A549 (cell line): Measurements from ENCODE around the gene SRRM4. TPM values are rescaled to one million over a fixed set of nuclear protein-coding genes. Genes with fewer than 3 reads are reported as not detected.

Experiments
- ATAC-seq, 2 experiments: fragments of 200-7000 bp in 1 of 2; fragments of >200 bp in 1 of 2; cut with Nextera tagmentation in 1 of 2; cut with Tn5 transposase in 1 of 2; 3 replicates each; pipeline versions ENCODE4 v1.8.0 to v1.9.1; 2018 to 2020; ENCODE audit warnings: mild to moderate bottlenecking in 1 of 2, moderate library complexity in 1 of 2
- CTCF ChIA-PET: fragments of 300-600 bp; sonication (Branson Sonifier 250); formaldehyde crosslinking; extraction: SDS; loops from one replicate; lab custom pipeline; 2021; ENCODE audit warnings: antibody characterized with exemption, inconsistent platforms; lab: Yijun Ruan, JAX
- POLR2A ChIA-PET: fragments of 350-600 bp; formaldehyde crosslinking; extraction: SDS; loops from one replicate; lab custom pipeline; 2021; ENCODE audit warnings: antibody characterized with exemption, inconsistent platforms; lab: Yijun Ruan, JAX
- DNase-seq, 2 experiments: peaks; one replicate each; pipeline versions ENCODE4 v3.0.0 to v3.0.0-alpha.2; 2011 to 2016; ENCODE audit warnings: low read depth in 1 of 2, low spot score in 1 of 2
- FAIRE-seq: peaks from 2 replicates; lab custom pipeline; 2011; peaks lifted over from hg19 to GRCh38; lab: Jason Lieb, UNC
- H3K27ac ChIP-seq, 2 experiments: fragments of >200 bp; sonication (Bioruptor Twin); formaldehyde crosslinking; 3 replicates each; pipeline ENCODE4 v1.5.1; 2016 to 2017
- H3K4me1 ChIP-seq: fragments of >200 bp; sonication (Bioruptor Twin); formaldehyde crosslinking; 3 replicates; pipeline ENCODE4 v1.6.1; 2016
- H3K4me2 ChIP-seq: fragments of >200 bp; sonication (Bioruptor Twin); formaldehyde crosslinking; 3 replicates; pipeline ENCODE4 v1.6.1; 2016
- H3K4me3 ChIP-seq: fragments of >200 bp; sonication (Bioruptor Twin); formaldehyde crosslinking; 3 replicates; pipeline ENCODE4 v1.5.1; 2016
- H3K9me3 ChIP-seq: fragments of >200 bp; sonication (Bioruptor Twin); formaldehyde crosslinking; 3 replicates; pipeline ENCODE4 v1.6.1; 2016
- BHLHE40 ChIP-seq: IDR thresholded peaks from 2 replicates; pipeline ENCODE4 v1.6.1; 2012; ENCODE audit warnings: low read depth, low read length, inconsistent platforms
- CHD2 ChIP-seq: fragments of 150-350 bp; IDR thresholded peaks from 2 replicates; pipeline ENCODE4 v1.6.1; 2014; ENCODE audit warnings: low read length; ENCODE audit not compliant: partially characterized antibody
- CHD4 ChIP-seq: fragments of 200-600 bp; sonication (generic); IDR thresholded peaks from 2 replicates; pipeline ENCODE4 v1.6.1; 2016; ENCODE audit warnings: antibody characterized with exemption, mild to moderate bottlenecking, borderline replicate concordance
- EP300 ChIP-seq, 2 experiments: fragments of >200 bp; sonication (Bioruptor Twin); formaldehyde crosslinking; IDR thresholded peaks; 2 replicates in 1 of 2; 3 replicates in 1 of 2; pipeline ENCODE4 v1.6.1; 2016 to 2017
- ESRRA ChIP-seq: fragments of 150-350 bp; IDR thresholded peaks from 2 replicates; pipeline ENCODE4 v1.6.1; 2014; ENCODE audit warnings: mild to moderate bottlenecking, low read length, borderline replicate concordance
- FOSB ChIP-seq: fragments of 250-450 bp; sonication (Bioruptor Pico); IDR thresholded peaks from 2 replicates; pipeline ENCODE4 v1.5.0; 2020; ENCODE audit warnings: mild to moderate bottlenecking, moderate library complexity
- FOXS1 ChIP-seq: fragments of 250-450 bp; sonication (Bioruptor Pico); IDR thresholded peaks from 2 replicates; pipeline ENCODE4 v1.5.0; 2020; ENCODE audit warnings: mild to moderate bottlenecking, moderate library complexity
- HDAC2 ChIP-seq: fragments of 200-600 bp; sonication (generic); IDR thresholded peaks from 2 replicates; pipeline ENCODE4 v1.6.1; 2016
- HEYL ChIP-seq: fragments of 250-450 bp; sonication (Bioruptor Pico); IDR thresholded peaks from 2 replicates; pipeline ENCODE4 v1.8.0; 2021; ENCODE audit warnings: mild to moderate bottlenecking, moderate library complexity
- HOXA7 ChIP-seq: fragments of 250-450 bp; sonication (Bioruptor Pico); IDR thresholded peaks from 2 replicates; pipeline ENCODE4 v1.5.0; 2020; ENCODE audit warnings: mild to moderate bottlenecking, moderate library complexity
- KDM5A ChIP-seq: fragments of 200-600 bp; sonication (generic); IDR thresholded peaks from 2 replicates; pipeline ENCODE4 v1.6.1; 2016; ENCODE audit warnings: antibody characterized with exemption, mild to moderate bottlenecking
- NFE2L2 ChIP-seq: fragments of 150-350 bp; conservative IDR thresholded peaks from 2 replicates; pipeline ENCODE4 v1.6.1; 2014; ENCODE audit warnings: low read length
- POLR2A ChIP-seq: IDR thresholded peaks from 2 replicates; pipeline ENCODE4 v1.6.1; 2012; ENCODE audit warnings: mild to moderate bottlenecking, low read length
- RAD21 ChIP-seq, 2 experiments: fragments of >200 bp in 1 of 2; sonication (Bioruptor Twin) in 1 of 2; formaldehyde crosslinking in 1 of 2; IDR thresholded peaks in 1 of 2; conservative IDR thresholded peaks in 1 of 2; 2 replicates in 1 of 2; 3 replicates in 1 of 2; pipeline ENCODE4 v1.6.1; 2012 to 2018; ENCODE audit warnings: inconsistent platforms in 1 of 2
- RARB ChIP-seq: fragments of 250-450 bp; sonication (Bioruptor Pico); IDR thresholded peaks from 2 replicates; pipeline ENCODE4 v1.8.0; 2021; ENCODE audit warnings: mild to moderate bottlenecking, moderate library complexity
- RFX5 ChIP-seq: fragments of 450-650 bp; IDR thresholded peaks from 2 replicates; pipeline ENCODE4 v1.7.1; 2014; ENCODE audit warnings: antibody characterized with exemption, mild to moderate bottlenecking, moderate library complexity
- SMC3 ChIP-seq: fragments of >200 bp; sonication (Bioruptor Twin); formaldehyde crosslinking; IDR thresholded peaks from 3 replicates; pipeline ENCODE4 v1.6.1; 2018; ENCODE audit warnings: inconsistent platforms
- TFCP2L1 ChIP-seq: fragments of 250-450 bp; sonication (Bioruptor Pico); IDR thresholded peaks from 2 replicates; pipeline ENCODE4 v1.5.0; 2021; ENCODE audit warnings: mild to moderate bottlenecking
- ZFP36 ChIP-seq: fragments of 450-650 bp; IDR thresholded peaks from 2 replicates; pipeline ENCODE4 v1.6.1; 2014; ENCODE audit warnings: borderline replicate concordance; ENCODE audit not compliant: partially characterized antibody
- ZNF302 ChIP-seq: fragments of 250-450 bp; sonication (Bioruptor Pico); IDR thresholded peaks from 2 replicates; pipeline ENCODE4 v1.9.0; 2021; ENCODE audit warnings: inconsistent platforms, mild to moderate bottlenecking, moderate library complexity
- ZSCAN20 ChIP-seq: fragments of 250-450 bp; sonication (Bioruptor Pico); IDR thresholded peaks from 2 replicates; pipeline ENCODE4 v1.8.0; 2022; ENCODE audit warnings: mild to moderate bottlenecking, moderate library complexity
- WGBS: methylation state at CpG from one replicate; pipeline ENCODE4 v1.1.6; 2017; ENCODE audit errors: missing lambda C conversion rate; 5-methylcytosine and 5-hydroxymethylcytosine counted together
- polyA plus RNA-seq, 4 experiments: library from polyadenylated mRNA; depleted of rRNA in 3 of 4; stranded (reverse); fragments of >200 nt; fragmentation: RNase III in 1 of 4; extraction: RNeasy Plus Mini Kit Qiagen cat#74134 plus additional on column Dnase treatment in 1 of 4; gene quantifications; 2 replicates in 3 of 4; 3 replicates in 1 of 4; pipeline ENCODE4 v1.2.3, GENCODE V29; 2011 to 2017
- TF ChIP-seq, protein P1 (sequence below): fragments of >200 bp; sonication (Bioruptor Twin); formaldehyde crosslinking; IDR thresholded peaks from 3 replicates; pipeline ENCODE4 v1.6.1; 2016
- TF ChIP-seq, protein P2 (sequence below): IDR thresholded peaks from 2 replicates; pipeline ENCODE4 v1.6.1; 2012; ENCODE audit warnings: low read depth, borderline replicate concordance
- TF ChIP-seq, protein P3 (sequence below): fragments of 250-450 bp; sonication (Bioruptor Pico); IDR thresholded peaks from 2 replicates; pipeline ENCODE4 v1.5.0; 2020; ENCODE audit warnings: low read depth, mild to moderate bottlenecking, moderate library complexity
- TF ChIP-seq, protein P4 (sequence below): fragments of 450-650 bp; IDR thresholded peaks from 2 replicates; pipeline ENCODE4 v1.6.1; 2014; ENCODE audit warnings: antibody characterized with exemption
- TF ChIP-seq, protein P5 (sequence below): fragments of 250-450 bp; sonication (Bioruptor Pico); IDR thresholded peaks from 2 replicates; pipeline ENCODE4 v1.5.0; 2021; ENCODE audit warnings: mild to moderate bottlenecking, moderate library complexity, borderline replicate concordance
- TF ChIP-seq, protein P6 (sequence below): fragments of >200 bp; sonication (Bioruptor Twin); formaldehyde crosslinking; IDR thresholded peaks from 3 replicates; pipeline ENCODE4 v1.5.1; 2016

The SRRM4 gene
- polyA plus RNA-seq, 2 of the 4 experiments (the other 2 are of a cell fraction) = not detected

DNA sequence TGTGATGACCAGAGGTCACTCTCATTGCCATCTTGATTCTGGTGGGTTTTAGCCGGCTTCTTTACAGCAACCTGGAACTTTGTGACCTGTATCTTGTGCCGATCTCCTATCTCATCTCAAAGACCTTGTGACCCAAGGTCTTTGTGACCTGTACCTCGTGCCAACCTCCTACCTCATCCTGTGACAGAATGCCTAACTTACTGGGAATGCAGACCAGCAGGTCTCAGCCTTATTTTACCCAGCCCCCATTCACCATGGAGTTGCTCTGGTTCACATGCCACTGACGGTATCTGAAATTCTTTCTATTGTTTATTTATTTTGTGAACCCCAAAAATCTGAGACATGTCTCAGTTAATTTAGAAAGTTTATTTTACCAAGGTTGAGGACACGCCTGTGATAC is 189.9 kb downstream of the SRRM4 start:
- FAIRE-seq (no peak), ATAC-seq (no peak), DNase-seq (no peak)
- CTCF ChIA-PET = interaction anchor here (0.8 kb wide), 1 partner anchor 18 kb away, joined by 3 read pairs; no protein-coding TSS in a partner anchor
- POLR2A ChIA-PET = no interaction called here
- peaks cover 6% of the 10 kb centered on the region for H3K4me1 ChIP-seq
- no peak overlapping the region for H3K27ac ChIP-seq
- WGBS = 34% methylated on average over 5 of the region's 5 CpGs
- no peak overlapping the region for H3K4me3 ChIP-seq
- no peaks in the 10 kb centered on the region for H3K9me3 ChIP-seq
- TF ChIP-seq RAD21 (conservative IDR thresholded peaks at IDR 0.05 in 1 of 2, IDR thresholded peaks at IDR 0.05 in 1 of 2) (no peak), KDM5A (no peak), RARB (CRISPR knock-in tag) (no peak), ZNF302 (CRISPR knock-in tag) (no peak), SMC3 (no peak), HEYL (CRISPR knock-in tag) (no peak), EP300 (IDR thresholded peaks at IDR 0.05) (no peak), TFCP2L1 (CRISPR knock-in tag) (no peak), FOSB (no peak), HOXA7 (CRISPR knock-in tag) (no peak), ZFP36 (no peak)
- TF ChIP-seq, protein P1, sequence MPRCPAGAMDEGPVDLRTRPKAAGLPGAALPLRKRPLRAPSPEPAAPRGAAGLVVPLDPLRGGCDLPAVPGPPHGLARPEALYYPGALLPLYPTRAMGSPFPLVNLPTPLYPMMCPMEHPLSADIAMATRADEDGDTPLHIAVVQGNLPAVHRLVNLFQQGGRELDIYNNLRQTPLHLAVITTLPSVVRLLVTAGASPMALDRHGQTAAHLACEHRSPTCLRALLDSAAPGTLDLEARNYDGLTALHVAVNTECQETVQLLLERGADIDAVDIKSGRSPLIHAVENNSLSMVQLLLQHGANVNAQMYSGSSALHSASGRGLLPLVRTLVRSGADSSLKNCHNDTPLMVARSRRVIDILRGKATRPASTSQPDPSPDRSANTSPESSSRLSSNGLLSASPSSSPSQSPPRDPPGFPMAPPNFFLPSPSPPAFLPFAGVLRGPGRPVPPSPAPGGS = no peak
- TF ChIP-seq, protein P2, sequence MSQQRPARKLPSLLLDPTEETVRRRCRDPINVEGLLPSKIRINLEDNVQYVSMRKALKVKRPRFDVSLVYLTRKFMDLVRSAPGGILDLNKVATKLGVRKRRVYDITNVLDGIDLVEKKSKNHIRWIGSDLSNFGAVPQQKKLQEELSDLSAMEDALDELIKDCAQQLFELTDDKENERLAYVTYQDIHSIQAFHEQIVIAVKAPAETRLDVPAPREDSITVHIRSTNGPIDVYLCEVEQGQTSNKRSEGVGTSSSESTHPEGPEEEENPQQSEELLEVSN = no peak
- TF ChIP-seq, all 56 proteins: peak for 0
- no peak overlapping the region for H3K4me2 ChIP-seq

DNA sequence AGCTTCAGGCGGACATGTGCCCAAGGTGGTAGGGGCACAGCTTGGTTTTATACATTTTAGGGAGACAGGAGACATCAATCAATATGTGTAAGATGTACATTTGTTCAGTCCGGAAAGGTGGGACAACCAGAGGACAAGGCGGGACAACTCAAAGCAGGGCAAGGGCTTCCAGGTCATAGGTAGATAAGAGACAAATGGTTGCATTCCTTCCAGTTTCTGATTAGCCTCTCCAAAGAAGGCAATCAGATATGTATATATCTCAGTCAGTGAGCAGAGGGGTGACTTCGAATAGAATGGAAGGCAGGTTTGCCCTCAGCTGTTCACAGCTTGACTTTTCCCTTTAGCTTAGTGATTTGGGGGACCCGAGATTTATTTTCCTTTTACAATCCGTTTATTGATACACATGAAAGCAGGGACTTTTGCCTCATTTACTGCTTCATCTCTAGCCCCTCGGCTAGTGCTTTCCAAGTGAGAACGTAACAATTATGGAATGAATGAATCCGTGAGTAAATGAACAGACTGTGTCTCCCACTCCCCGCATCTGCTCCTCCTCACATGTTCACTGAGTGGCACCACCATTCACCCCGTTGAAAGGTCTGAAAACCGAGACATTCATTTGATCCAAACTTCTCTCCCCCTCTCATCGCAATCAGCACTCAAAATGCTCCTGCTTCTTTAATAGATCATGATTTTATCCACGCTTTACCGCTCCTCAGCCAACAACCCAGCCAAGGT is 190.5 kb downstream of the SRRM4 start:
- peaks cover 12% of the 10 kb centered on the region for H3K4me1 ChIP-seq
- H3K27ac ChIP-seq = no peak overlapping the region
- DNase-seq = no peak
- H3K9me3 ChIP-seq = no peaks in the 10 kb centered on the region
- H3K4me2 ChIP-seq = no peak overlapping the region
- ATAC-seq = no peak
- POLR2A ChIA-PET = no interaction called here
- no peak overlapping the region for H3K4me3 ChIP-seq
- WGBS = 52% methylated on average over 15 of the region's 15 CpGs
- CTCF ChIA-PET = interaction anchor here (0.8 to 1.1 kb wide), 2 partner anchors 14 to 17 kb away, joined by 3 read pairs; no protein-coding TSS in a partner anchor
- no peak for TF ChIP-seq ZSCAN20 (CRISPR knock-in tag)
- no peak for TF ChIP-seq CHD4
- TF ChIP-seq FOXS1 (CRISPR knock-in tag) = no peak
- no peak for TF ChIP-seq NFE2L2
- no peak for TF ChIP-seq ZFP36
- no peak for TF ChIP-seq RFX5
- no peak for TF ChIP-seq CHD2
- no peak for TF ChIP-seq EP300 (IDR thresholded peaks at IDR 0.05)
- TF ChIP-seq TFCP2L1 (CRISPR knock-in tag) = no peak
- TF ChIP-seq, protein P3, sequence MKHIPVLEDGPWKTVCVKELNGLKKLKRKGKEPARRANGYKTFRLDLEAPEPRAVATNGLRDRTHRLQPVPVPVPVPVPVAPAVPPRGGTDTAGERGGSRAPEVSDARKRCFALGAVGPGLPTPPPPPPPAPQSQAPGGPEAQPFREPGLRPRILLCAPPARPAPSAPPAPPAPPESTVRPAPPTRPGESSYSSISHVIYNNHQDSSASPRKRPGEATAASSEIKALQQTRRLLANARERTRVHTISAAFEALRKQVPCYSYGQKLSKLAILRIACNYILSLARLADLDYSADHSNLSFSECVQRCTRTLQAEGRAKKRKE (CRISPR knock-in tag) = no peak
- TF ChIP-seq HDAC2 = no peak
- TF ChIP-seq, protein P4, sequence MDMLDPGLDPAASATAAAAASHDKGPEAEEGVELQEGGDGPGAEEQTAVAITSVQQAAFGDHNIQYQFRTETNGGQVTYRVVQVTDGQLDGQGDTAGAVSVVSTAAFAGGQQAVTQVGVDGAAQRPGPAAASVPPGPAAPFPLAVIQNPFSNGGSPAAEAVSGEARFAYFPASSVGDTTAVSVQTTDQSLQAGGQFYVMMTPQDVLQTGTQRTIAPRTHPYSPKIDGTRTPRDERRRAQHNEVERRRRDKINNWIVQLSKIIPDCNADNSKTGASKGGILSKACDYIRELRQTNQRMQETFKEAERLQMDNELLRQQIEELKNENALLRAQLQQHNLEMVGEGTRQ = no peak
- TF ChIP-seq RAD21 (conservative IDR thresholded peaks at IDR 0.05 in 1 of 2, IDR thresholded peaks at IDR 0.05 in 1 of 2) = no peak
- TF ChIP-seq, protein P5, sequence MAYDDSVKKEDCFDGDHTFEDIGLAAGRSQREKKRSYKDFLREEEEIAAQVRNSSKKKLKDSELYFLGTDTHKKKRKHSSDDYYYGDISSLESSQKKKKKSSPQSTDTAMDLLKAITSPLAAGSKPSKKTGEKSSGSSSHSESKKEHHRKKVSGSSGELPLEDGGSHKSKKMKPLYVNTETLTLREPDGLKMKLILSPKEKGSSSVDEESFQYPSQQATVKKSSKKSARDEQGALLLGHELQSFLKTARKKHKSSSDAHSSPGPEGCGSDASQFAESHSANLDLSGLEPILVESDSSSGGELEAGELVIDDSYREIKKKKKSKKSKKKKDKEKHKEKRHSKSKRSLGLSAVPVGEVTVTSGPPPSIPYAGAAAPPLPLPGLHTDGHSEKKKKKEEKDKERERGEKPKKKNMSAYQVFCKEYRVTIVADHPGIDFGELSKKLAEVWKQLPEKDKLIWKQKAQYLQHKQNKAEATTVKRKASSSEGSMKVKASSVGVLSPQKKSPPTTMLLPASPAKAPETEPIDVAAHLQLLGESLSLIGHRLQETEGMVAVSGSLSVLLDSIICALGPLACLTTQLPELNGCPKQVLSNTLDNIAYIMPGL = no peak
- no peak for TF ChIP-seq ESRRA
- no peak for TF ChIP-seq BHLHE40
- TF ChIP-seq ZNF302 (CRISPR knock-in tag) = no peak
- TF ChIP-seq POLR2A = no peak
- TF ChIP-seq, protein P6, sequence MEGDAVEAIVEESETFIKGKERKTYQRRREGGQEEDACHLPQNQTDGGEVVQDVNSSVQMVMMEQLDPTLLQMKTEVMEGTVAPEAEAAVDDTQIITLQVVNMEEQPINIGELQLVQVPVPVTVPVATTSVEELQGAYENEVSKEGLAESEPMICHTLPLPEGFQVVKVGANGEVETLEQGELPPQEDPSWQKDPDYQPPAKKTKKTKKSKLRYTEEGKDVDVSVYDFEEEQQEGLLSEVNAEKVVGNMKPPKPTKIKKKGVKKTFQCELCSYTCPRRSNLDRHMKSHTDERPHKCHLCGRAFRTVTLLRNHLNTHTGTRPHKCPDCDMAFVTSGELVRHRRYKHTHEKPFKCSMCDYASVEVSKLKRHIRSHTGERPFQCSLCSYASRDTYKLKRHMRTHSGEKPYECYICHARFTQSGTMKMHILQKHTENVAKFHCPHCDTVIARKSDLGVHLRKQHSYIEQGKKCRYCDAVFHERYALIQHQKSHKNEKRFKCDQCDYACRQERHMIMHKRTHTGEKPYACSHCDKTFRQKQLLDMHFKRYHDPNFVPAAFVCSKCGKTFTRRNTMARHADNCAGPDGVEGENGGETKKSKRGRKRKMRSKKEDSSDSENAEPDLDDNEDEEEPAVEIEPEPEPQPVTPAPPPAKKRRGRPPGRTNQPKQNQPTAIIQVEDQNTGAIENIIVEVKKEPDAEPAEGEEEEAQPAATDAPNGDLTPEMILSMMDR = no peak
- FAIRE-seq = no peak
